ENCODE data around the gene EXOSC5. TPM values are rescaled to one million over a fixed set of nuclear protein-coding genes. Genes with fewer than 3 reads are reported as not detected.
"Not testable (repeated sequence)": the region's sequence is repeated elsewhere in the genome, so short reads cannot be mapped to it uniquely, and the experiment has no call there.

The EXOSC5 gene
- polyA plus RNA-seq, 3 donors, result 12.5 to 17.4 (median 14.3) TPM

DNA sequence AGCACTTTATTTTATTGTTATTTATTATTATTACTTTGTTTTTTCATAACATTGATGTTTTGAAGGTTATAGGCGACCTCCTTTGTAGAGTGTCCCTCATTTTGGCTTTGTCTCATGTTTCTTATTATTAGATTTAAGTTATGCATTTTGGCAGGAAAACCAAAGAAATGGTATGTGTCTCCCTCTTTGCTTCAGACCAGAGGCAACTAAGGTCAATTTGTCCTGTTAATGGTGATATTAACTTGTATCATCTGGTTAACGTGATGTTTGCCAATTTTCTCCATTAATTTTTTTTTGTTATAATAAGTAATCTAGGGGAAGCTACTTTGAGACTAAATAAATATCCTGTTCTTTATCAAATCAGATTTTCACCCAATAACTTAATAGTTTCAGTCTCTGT is 24.7 kb downstream of the EXOSC5 start:
- no peak for DNase-seq (ENCODE audit: low read depth in 3 of 3, low spot score in 2 of 3)

DNA sequence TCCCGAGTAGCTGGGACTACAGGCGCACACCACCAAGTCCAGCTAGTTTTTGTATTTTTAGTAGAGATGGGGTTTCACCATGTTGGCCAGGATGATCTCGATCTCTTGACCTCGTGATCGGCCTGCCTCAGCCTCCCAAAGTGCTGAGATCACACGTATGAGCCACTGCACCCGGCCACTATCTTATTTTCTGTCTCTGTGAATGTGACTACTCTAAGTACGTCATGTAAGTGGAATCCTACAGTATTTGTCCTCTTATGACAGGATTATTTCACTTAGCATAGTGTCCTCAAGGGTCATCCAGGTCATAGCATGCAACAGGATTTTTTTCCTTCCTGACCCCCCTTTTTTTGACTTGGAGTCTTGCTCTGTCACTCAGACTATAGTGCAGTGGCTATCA is 25.6 kb downstream of the EXOSC5 start:
- DNase-seq (ENCODE audit: low read depth in 3 of 3, low spot score in 2 of 3), result no peak

DNA sequence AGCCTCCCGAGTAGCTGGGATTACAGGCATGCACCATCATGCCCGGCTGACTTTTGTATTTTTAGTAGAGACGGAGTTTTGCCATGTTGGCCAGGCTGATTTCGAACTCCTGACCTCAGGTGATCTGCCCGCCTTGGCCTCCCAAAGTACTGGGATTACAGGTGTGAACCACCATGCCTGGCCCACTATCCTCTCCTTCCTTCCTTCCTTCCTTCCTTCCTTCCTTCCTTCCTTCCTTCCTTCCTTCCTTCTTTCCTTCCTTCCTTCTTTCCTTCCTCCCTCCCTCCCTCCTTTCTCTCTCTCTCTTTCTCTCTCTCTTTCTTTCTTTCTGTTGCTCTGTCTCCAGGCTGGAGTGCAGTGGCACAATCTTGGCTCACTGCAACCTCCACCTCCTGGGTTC is 26.0 kb downstream of the EXOSC5 start:
- not testable (repeated sequence) for DNase-seq (ENCODE audit: low read depth in 3 of 3, low spot score in 2 of 3)

DNA sequence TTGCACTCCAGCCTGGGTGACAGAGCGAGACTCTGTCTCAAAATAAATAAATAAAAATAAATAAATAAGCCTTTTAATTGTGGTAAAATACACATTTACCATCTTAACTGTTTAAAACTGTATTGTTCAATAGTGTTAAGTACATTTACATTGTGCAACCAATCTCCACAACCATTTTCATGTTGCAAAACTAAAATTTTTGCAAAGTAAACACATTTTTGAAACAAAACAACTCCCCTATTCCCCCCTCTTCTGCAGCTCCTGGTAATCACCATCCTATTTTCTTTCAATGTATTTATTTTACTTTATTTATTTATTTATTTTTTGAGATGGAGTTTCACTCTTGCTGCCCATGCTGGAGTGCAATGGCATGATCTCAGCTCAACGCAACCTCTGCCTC is 27.4 kb downstream of the EXOSC5 start:
- no peak for DNase-seq (ENCODE audit: low read depth in 3 of 3, low spot score in 2 of 3)

DNA sequence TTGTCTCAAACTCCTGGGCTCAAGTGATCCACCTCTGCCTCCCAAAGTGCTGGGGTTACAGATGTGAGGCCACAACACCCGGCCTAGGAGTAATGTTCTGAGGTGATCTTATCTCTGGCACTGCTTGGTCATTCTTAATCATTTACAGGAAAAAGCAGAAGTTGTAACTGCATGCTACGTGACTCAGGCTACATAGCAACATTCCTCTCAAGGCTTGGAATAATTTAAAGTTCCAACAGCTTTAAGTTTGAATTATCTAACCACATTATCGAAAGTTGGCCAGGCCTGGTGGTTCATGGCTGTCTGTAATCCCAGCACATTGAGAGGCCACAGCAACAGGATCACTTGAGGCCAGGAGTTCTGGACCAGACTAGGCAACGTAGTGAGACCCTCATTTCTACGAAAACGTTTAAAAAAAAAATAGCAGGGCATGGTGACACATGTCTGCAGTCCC is 29.3 kb downstream of the EXOSC5 start:
- DNase-seq (ENCODE audit: low read depth in 3 of 3, low spot score in 2 of 3), result no peak

- DNase-seq (ENCODE audit: low read depth in 3 of 3, low spot score in 2 of 3), result no peak
These were observed 31.1 kb downstream of the EXOSC5 start for GRCh38 chr19:41366089-41366488.

GRCh38 chr19:41364524-41365391 is 32.4 kb downstream of the EXOSC5 start:
- DNase-seq (ENCODE audit: low read depth in 3 of 3, low spot score in 2 of 3), result no peak

DNA sequence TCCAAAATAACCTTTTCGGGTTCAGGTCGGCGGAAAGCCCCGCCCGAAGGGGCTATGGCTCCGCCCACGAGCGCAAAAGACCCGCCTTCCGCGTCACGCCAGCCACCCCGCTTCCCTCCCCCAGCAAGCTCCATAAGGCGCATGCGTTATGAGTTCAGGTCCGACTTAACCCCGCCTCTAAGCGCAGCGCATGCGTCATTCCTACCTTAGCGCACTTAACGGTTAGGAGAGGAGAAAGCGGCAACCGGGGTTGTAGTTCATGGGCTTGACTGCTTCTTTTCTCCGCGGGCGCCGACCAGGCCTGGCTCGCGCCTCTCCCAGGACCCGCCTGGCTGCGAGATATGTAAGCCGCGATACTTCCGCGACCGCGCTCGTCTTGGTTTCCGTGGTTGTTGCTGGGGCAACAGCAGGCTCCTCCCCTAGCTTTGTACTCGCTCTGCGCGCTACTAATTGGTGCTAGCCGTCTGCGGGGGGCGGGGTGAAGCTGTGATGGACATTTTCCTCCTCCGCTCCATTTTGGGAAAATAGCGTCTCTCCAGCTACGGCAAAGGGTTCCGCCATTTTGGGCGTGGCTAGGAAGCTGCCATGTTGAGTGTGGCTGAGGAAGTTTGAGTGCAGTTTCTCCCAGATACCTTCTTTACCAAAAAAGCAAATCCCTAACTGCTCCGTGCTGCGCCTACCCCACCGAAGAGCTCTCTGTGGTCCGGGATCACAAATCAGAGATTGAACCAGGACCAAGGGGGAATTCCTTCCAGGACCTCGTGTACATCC is 33.2 kb downstream of the EXOSC5 start, which contains the start of gene B9D2:
Gene B9D2, minus strand, starts transcription at position 397 of the 771 bp plus-strand sequence. CDS start 630 bp downstream, outside the sequence.
- peak; percentile 97 to 98 (median 98) for DNase-seq (ENCODE audit: low read depth in 3 of 3, low spot score in 2 of 3)

GRCh38 chr19:41363371-41363752 is 33.8 kb downstream of the EXOSC5 start:
- no peak for DNase-seq (ENCODE audit: low read depth in 3 of 3, low spot score in 2 of 3)

- no peak for DNase-seq (ENCODE audit: low read depth in 3 of 3, low spot score in 2 of 3)
These were observed 34.9 kb downstream of the EXOSC5 start for GRCh38 chr19:41362143-41362847.

DNA sequence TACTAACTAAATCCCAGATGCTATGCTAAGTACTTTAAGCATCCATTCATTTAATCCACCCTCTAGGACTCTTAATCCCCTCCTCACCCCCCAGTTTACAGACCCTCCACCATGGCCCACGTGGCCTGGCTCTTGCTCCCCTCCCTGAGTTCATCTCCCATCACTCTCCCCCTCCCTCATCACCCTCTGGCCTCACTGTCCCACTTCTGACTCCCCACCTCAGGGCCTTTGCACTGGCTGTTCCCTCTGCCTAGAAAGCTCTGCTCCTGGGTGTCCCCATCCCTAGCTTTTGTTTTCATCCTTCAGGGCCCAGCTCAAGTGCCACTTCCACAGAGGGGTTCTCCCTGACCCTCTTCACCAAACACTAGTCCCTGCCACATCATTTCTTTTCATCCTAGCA is 37.4 kb downstream of the EXOSC5 start:
- no peak for DNase-seq (ENCODE audit: low read depth in 3 of 3, low spot score in 2 of 3)

GRCh38 chr19:41357746-41358145 is 39.4 kb downstream of the EXOSC5 start:
- DNase-seq (ENCODE audit: low read depth in 3 of 3, low spot score in 2 of 3), result no peak

DNA sequence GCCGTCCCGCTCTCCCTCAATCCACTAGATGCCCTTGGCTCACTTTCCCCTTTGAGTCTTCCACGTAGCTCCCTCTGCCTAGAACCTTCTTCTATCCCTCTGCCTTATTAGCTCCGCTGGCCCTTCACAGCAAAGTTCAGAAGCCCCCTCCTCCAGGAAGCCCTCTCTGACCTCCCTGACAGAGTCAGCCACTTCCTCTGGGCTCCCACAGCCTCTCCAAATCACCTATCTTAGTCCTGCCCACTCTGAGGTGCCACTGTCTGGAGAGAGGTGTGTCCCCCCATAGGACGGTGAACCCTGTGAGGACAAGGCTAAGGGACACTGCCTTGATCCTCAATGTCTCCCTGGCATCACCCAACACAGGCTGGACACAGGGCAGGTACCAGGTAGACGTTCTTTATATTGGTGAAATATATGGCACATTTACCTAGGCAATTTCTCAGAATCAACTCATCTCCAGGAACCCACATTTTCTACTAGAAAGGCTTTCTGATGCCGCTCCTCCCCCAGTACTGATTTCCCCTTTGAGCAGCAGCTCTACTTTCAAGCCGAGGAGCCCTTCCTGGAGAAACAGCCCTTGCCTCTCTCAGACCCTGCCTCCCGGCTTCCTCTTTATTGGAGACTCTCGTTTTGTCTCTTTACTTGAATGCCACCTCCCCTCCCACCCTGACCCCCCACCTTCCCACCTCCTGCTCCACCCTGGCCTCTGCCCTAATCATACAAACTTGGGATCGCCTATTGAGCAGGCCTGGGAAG is 40.0 kb downstream of the EXOSC5 start:
- DNase-seq (ENCODE audit: low read depth in 3 of 3, low spot score in 2 of 3), result no peak

GRCh38 chr19:41355802-41356201 is 41.4 kb downstream of the EXOSC5 start:
- no peak for DNase-seq (ENCODE audit: low read depth in 3 of 3, low spot score in 2 of 3)

- DNase-seq (ENCODE audit: low read depth in 3 of 3, low spot score in 2 of 3), result no peak
These were observed 42.1 kb downstream of the EXOSC5 start for GRCh38 chr19:41355035-41355434.

DNA sequence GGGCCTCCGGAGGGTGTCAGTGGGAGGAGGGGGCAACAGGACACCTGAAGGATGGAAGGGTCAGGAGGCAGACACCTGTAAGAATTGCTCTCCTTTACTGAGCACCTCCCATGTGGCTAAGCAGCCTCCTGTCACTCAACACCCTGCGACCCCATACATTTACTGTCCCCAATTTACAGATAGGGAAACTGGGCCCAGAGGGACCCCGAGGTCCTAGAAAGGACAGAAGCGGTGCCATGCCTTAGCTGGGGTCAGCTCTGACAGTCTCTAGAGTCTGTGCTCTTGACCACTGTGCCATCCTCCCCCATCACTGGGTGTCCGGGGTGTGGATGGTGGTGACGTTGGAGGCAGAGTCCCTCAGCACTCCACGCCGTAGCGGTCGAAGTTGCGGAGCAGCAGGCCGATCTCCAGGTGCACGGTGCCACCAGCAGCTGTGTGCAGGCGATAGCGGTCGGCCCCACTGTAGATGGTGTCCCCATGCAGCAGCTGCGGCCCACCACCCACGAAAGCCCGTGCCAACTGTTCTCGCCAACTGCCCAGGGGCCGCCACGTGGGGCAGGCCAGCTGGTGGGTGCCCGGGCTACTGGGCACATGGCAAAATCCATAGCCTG is 42.7 kb downstream of the EXOSC5 start:
- DNase-seq (ENCODE audit: low read depth in 3 of 3, low spot score in 2 of 3), result no peak

- no peak for DNase-seq (ENCODE audit: low read depth in 3 of 3, low spot score in 2 of 3)
These were observed 43.5 kb downstream of the EXOSC5 start, which contains the start of gene TGFB1 for GRCh38 chr19:41353466-41354342. TSS of gene TGFB1 (minus strand) at chr19:41353922. CDS start at chr19:41353044, 878 bp downstream.

GRCh38 chr19:41352609-41353465 is 44.3 kb downstream of the EXOSC5 start:
- DNase-seq (ENCODE audit: low read depth in 3 of 3, low spot score in 2 of 3), result no peak

Measured in right renal cortex interstitium (tissue), 3 donors.